OCI-LY1 (cell line): ENCODE results near the gene POGLUT2.

Experiments used
- H2AFZ ChIP-seq: fragments of 200-600 bp; sonication (generic), shearing (Covaris generic); 2 replicates; pipeline ENCODE4 v1.6.0; 2014; ENCODE audit warnings: antibody characterized with exemption, mild to moderate bottlenecking, low read length
- H3F3A ChIP-seq: fragments of 200-600 bp; sonication (generic), shearing (Covaris generic); 2 replicates; pipeline ENCODE4 v1.6.0; 2014; ENCODE audit warnings: mild to moderate bottlenecking, antibody characterized with exemption, low read length, moderate library complexity; ENCODE audit not compliant: insufficient read depth
- H3K27ac ChIP-seq: fragments of 200-600 bp; sonication (generic); 2 replicates; pipeline ENCODE4 v1.5.1; 2014; ENCODE audit warnings: low read length, mixed run types, mild to moderate bottlenecking, low read depth; ENCODE audit not compliant: poor library complexity, severe bottlenecking
- H3K27me3 ChIP-seq: fragments of 200-600 bp; sonication (generic); 2 replicates; pipeline ENCODE4 v1.6.0; 2014; ENCODE audit warnings: antibody characterized with exemption, mild to moderate bottlenecking, low read length, moderate library complexity; ENCODE audit not compliant: insufficient read depth
- H3K36me3 ChIP-seq: fragments of 200-600 bp; sonication (generic); 2 replicates; pipeline ENCODE4 v1.6.1; 2014; ENCODE audit warnings: mild to moderate bottlenecking, antibody characterized with exemption, low read length, moderate library complexity, mixed read lengths; ENCODE audit not compliant: insufficient read depth
- H3K4me1 ChIP-seq: fragments of 200-600 bp; sonication (generic); 2 replicates; pipeline ENCODE4 v1.5.1; 2014; ENCODE audit warnings: mild to moderate bottlenecking, low read length, moderate library complexity; ENCODE audit not compliant: insufficient read depth, severe bottlenecking
- H3K4me2 ChIP-seq: fragments of 200-600 bp; sonication (generic), shearing (Covaris generic); 2 replicates; pipeline ENCODE4 v1.6.1; 2014; ENCODE audit warnings: low read length
- H3K4me3 ChIP-seq: fragments of 200-600 bp; sonication (generic); 2 replicates; pipeline ENCODE4 v1.5.1; 2014; ENCODE audit warnings: low read length, low read depth, mild to moderate bottlenecking, mixed read lengths; ENCODE audit not compliant: poor library complexity, severe bottlenecking
- H3K79me2 ChIP-seq: fragments of 200-600 bp; shearing (Covaris generic); 2 replicates; pipeline ENCODE4 v1.6.1; 2016; ENCODE audit warnings: mixed run types, low read length, mixed read lengths; ENCODE audit not compliant: insufficient read depth
- H3K9ac ChIP-seq: fragments of 200-600 bp; sonication (generic), shearing (Covaris generic); 2 replicates; pipeline ENCODE4 v1.6.1; 2014; ENCODE audit warnings: mild to moderate bottlenecking, low read length, mixed read lengths
- H3K9me2 ChIP-seq: fragments of 200-600 bp; sonication (generic), shearing (Covaris generic); 2 replicates; pipeline ENCODE4 v1.6.1; 2014; ENCODE audit warnings: low read depth, mild to moderate bottlenecking, low read length, mixed read lengths
- H3K9me3 ChIP-seq: fragments of 200-600 bp; shearing (Covaris generic); 2 replicates; pipeline ENCODE4 v1.6.1; 2014; ENCODE audit warnings: low read length, mixed read lengths
- H4K20me1 ChIP-seq: fragments of 200-600 bp; sonication (generic), shearing (Covaris generic); 2 replicates; pipeline ENCODE4 v1.6.0; 2016; ENCODE audit warnings: mild to moderate bottlenecking, low read length; ENCODE audit not compliant: insufficient read depth
- EZH2 ChIP-seq: fragments of 200-600 bp; sonication (generic), shearing (Covaris generic); IDR thresholded peaks from 2 replicates; pipeline ENCODE4 v1.8.0; 2017; ENCODE audit warnings: borderline replicate concordance, mixed run types, mild to moderate bottlenecking, antibody characterized with exemption, low read length, moderate library complexity, mixed read lengths
- TF ChIP-seq, protein P1 (sequence below): fragments of 200-600 bp; sonication (generic), shearing (Covaris generic); IDR thresholded peaks from 2 replicates; pipeline ENCODE4 v1.5.1; 2017; ENCODE audit warnings: mild to moderate bottlenecking, antibody characterized with exemption, low read length, moderate library complexity, mixed read lengths

POGLUT2 gene

DNA sequence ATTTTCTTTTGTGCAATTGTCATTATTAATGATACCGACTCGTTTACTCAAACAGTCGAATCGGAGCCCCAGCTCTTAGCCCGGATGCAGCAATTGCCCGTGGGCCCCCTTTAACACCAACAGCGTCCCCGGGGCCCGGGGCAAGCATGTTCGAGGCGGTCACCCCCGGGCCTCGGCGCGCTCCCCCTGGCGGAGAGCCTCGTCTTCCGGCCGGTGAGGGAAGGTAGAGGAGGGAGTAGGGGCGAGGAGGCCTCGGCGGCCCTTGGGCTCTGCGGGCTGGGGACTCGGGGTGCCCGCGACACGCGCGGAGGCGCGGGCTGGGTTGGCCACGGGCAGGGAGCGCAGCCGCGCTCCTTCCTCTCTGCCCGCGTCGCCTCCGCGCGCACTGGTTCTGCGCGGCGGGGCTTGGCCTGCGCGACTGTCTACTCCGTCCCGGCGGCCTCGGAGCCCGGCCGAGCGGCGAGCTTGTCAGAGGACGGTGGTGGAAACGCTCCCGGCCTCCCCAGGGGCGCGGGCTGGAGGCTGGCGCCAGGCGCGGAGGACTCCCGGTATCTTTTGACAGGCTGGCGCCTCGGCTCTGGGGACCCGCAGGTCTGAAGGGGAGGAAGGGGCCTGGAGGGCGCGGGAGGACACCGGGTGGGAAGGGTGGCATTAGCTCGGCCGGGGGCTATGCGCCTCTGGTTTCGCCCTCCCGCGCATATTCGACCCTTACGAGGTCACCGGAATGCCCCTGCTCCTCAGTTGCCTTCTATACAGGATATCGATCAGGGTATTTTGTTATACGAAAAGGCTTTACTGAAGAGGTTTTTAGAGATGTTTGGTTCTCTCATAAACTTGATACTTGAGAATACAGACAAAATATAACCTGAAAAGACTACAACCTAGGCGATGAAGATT lies 1.6 kb upstream of the POGLUT2 start:
- no peaks in the 10 kb centered on the region for H3K9me3 ChIP-seq
- no peak overlapping the region for H3K27ac ChIP-seq
- H3K4me3 ChIP-seq: no peak overlapping the region
- H3K9ac ChIP-seq: no peak overlapping the region
- H3K36me3 ChIP-seq: no peaks in the 10 kb centered on the region
- TF ChIP-seq EZH2: no peak
- TF ChIP-seq, protein P1, sequence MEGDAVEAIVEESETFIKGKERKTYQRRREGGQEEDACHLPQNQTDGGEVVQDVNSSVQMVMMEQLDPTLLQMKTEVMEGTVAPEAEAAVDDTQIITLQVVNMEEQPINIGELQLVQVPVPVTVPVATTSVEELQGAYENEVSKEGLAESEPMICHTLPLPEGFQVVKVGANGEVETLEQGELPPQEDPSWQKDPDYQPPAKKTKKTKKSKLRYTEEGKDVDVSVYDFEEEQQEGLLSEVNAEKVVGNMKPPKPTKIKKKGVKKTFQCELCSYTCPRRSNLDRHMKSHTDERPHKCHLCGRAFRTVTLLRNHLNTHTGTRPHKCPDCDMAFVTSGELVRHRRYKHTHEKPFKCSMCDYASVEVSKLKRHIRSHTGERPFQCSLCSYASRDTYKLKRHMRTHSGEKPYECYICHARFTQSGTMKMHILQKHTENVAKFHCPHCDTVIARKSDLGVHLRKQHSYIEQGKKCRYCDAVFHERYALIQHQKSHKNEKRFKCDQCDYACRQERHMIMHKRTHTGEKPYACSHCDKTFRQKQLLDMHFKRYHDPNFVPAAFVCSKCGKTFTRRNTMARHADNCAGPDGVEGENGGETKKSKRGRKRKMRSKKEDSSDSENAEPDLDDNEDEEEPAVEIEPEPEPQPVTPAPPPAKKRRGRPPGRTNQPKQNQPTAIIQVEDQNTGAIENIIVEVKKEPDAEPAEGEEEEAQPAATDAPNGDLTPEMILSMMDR: peak; percentile 7; the same call in 1 of the 2 replicates
- H4K20me1 ChIP-seq: no peaks in the 10 kb centered on the region
- H2AFZ ChIP-seq: no peak overlapping the region
- H3K4me1 ChIP-seq: no peaks in the 10 kb centered on the region
- no peaks in the 10 kb centered on the region for H3K79me2 ChIP-seq
- no peak overlapping the region for H3K4me2 ChIP-seq
- no peaks in the 10 kb centered on the region for H3K9me2 ChIP-seq
- H3F3A ChIP-seq: no peaks in the 10 kb centered on the region
- no peaks in the 10 kb centered on the region; the same call in 1 of the 2 replicates for H3K27me3 ChIP-seq

GRCh38 chr13:102799426-102800144 lies 809 bp upstream of the POGLUT2 start:
- no peak overlapping the region for H3K27ac ChIP-seq
- no peak overlapping the region for H2AFZ ChIP-seq
- H4K20me1 ChIP-seq: no peaks in the 10 kb centered on the region
- no peaks in the 10 kb centered on the region for H3K4me1 ChIP-seq
- H3K27me3 ChIP-seq: no peaks in the 10 kb centered on the region; the same call in 1 of the 2 replicates
- H3K9ac ChIP-seq: no peak overlapping the region
- H3K9me3 ChIP-seq: no peaks in the 10 kb centered on the region
- TF ChIP-seq, protein P1: no peak
- TF ChIP-seq EZH2: no peak
- no peaks in the 10 kb centered on the region for H3K79me2 ChIP-seq
- no peaks in the 10 kb centered on the region for H3K9me2 ChIP-seq
- H3F3A ChIP-seq: no peaks in the 10 kb centered on the region
- no peaks in the 10 kb centered on the region for H3K36me3 ChIP-seq
- H3K4me2 ChIP-seq: no peak overlapping the region
- H3K4me3 ChIP-seq: no peak overlapping the region

GRCh38 chr13:102793611-102794355 lies 5.0 kb downstream of the POGLUT2 start:
- no peaks in the 10 kb centered on the region for H3K9me2 ChIP-seq
- no peaks in the 10 kb centered on the region for H3K9me3 ChIP-seq
- H3F3A ChIP-seq: no peaks in the 10 kb centered on the region
- no peaks in the 10 kb centered on the region for H3K36me3 ChIP-seq
- H3K27me3 ChIP-seq: no peaks in the 10 kb centered on the region
- H3K9ac ChIP-seq: no peak overlapping the region
- no peaks in the 10 kb centered on the region for H3K79me2 ChIP-seq
- no peak overlapping the region for H2AFZ ChIP-seq
- no peaks in the 10 kb centered on the region for H3K4me1 ChIP-seq
- no peak overlapping the region for H3K4me3 ChIP-seq
- no peak overlapping the region for H3K4me2 ChIP-seq
- TF ChIP-seq EZH2: no peak
- TF ChIP-seq, protein P1: no peak
- H4K20me1 ChIP-seq: no peaks in the 10 kb centered on the region
- no peak overlapping the region for H3K27ac ChIP-seq
